Tibial artery (tissue), 4 donors: ENCODE results near the gene IFRD2.
A peak's percentile ranks its signal among the peaks of the same experiment; 100 is the strongest.

Experiments used
- DNase-seq, 2 donors: peaks; one replicate each; pipeline ENCODE4 v3.0.0-alpha.2; 2019
- H3K27ac ChIP-seq, 2 donors: fragments of 200-600 bp; sonication (generic) in 1 of 2; 1 replicate in 1 of 2; 2 replicates in 1 of 2; pipeline ENCODE4 v1.5.1; 2018 to 2019; ENCODE audit warnings: mild to moderate bottlenecking in 1 of 2
- H3K27me3 ChIP-seq, 2 donors: fragments of 200-600 bp; sonication (generic) in 1 of 2; one replicate each; pipeline versions ENCODE4 v1.5.1 to v1.6.0; 2016 to 2019
- H3K36me3 ChIP-seq, 3 donors: fragments of 200-600 bp; sonication (generic) in 2 of 3; one replicate each; pipeline ENCODE4 v1.5.1; 2016 to 2019; ENCODE audit warnings: mild to moderate bottlenecking in 2 of 3
- H3K4me1 ChIP-seq, 4 donors: fragments of 200-600 bp; sonication (generic) in 2 of 4; 1 replicate in 3 of 4; 2 replicates in 1 of 4; pipeline ENCODE4 v1.5.1; 2016 to 2019
- H3K4me3 ChIP-seq, 2 donors: fragments of 200-600 bp; sonication (generic) in 1 of 2; 1 replicate in 1 of 2; 2 replicates in 1 of 2; pipeline ENCODE4 v1.5.1; 2018 to 2019; ENCODE audit warnings: mild to moderate bottlenecking in 2 of 2
- H3K9me3 ChIP-seq, 3 donors: fragments of 200-600 bp; sonication (generic) in 1 of 3; one replicate each; pipeline ENCODE4 v1.5.1; 2016 to 2019
- intact Hi-C: fragments of 100-400 bp; cut with DNase I; formaldehyde crosslinking; loops from one replicate; pipeline ENCODE4 v1.15.0; 2023; ENCODE audit warnings: low total_unique reads
- TF ChIP-seq, protein P1 (sequence below), 2 experiments: fragments of 200-600 bp in 1 of 2; fragments of 450-650 bp in 1 of 2; IDR thresholded peaks; one replicate each; pipeline ENCODE4 v1.5.1; 2017 to 2019; ENCODE audit warnings: antibody characterized with exemption in 2 of 2, mild to moderate bottlenecking in 1 of 2, moderate library complexity in 1 of 2

IFRD2 gene

DNA sequence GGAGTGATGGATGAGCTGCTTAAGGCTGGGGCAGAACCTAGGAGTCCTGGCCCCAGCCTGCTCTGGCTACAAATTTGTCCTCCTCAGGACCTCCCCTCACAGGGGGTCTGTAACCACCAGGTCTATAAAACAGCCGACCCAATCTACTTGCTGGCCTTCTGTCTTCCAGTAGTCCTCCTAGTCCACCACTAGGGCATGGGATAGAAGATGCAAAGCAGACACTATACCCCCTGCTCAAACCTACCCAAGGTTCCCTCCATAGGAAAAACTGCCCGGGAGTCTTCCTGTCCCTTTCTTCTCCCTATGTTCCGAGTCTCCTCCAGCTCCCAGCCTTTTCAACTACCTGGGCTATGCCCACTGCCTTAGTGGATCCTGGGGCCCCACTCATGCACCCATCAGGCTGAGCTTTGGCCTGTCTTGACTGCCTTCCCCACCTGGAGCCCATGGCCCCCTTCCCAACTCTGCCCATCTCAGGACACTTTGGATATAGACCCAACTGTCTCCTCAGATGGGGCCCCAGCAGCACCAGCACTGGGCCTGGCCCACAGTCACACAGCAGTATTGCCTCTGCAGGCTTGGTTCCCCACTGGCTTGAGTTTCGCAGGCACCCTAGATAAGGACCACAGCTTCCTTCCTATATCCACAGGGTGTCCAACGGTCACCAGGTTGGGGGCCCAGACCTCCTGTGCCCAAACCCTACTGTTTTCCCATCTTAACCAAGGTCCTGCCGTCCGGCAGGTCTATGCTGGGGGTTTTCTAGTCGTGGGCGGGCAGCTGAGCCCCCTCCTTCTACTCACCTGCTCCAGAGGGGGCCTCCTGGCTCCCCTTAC lies 5.9 kb upstream of the IFRD2 start:
- H3K36me3 ChIP-seq = peaks cover 0 to 9% (median 0%) of the 10 kb centered on the region in 3 donors
- intact Hi-C loops = no loop called here
- no peak for DNase-seq
- H3K27ac ChIP-seq = peak overlapping the region; percentile 90 to 93
- H3K4me1 ChIP-seq = peaks cover 8 to 40% (median 33%) of the 10 kb centered on the region in 4 donors
- TF ChIP-seq, protein P1, sequence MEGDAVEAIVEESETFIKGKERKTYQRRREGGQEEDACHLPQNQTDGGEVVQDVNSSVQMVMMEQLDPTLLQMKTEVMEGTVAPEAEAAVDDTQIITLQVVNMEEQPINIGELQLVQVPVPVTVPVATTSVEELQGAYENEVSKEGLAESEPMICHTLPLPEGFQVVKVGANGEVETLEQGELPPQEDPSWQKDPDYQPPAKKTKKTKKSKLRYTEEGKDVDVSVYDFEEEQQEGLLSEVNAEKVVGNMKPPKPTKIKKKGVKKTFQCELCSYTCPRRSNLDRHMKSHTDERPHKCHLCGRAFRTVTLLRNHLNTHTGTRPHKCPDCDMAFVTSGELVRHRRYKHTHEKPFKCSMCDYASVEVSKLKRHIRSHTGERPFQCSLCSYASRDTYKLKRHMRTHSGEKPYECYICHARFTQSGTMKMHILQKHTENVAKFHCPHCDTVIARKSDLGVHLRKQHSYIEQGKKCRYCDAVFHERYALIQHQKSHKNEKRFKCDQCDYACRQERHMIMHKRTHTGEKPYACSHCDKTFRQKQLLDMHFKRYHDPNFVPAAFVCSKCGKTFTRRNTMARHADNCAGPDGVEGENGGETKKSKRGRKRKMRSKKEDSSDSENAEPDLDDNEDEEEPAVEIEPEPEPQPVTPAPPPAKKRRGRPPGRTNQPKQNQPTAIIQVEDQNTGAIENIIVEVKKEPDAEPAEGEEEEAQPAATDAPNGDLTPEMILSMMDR (IDR thresholded peaks at IDR 0.05) = peak in 1 of 2 experiments; percentile 5
- no peaks in the 10 kb centered on the region for H3K9me3 ChIP-seq
- peak overlapping the region; percentile 61 to 86 for H3K4me3 ChIP-seq
- H3K27me3 ChIP-seq = no peaks in the 10 kb centered on the region

DNA sequence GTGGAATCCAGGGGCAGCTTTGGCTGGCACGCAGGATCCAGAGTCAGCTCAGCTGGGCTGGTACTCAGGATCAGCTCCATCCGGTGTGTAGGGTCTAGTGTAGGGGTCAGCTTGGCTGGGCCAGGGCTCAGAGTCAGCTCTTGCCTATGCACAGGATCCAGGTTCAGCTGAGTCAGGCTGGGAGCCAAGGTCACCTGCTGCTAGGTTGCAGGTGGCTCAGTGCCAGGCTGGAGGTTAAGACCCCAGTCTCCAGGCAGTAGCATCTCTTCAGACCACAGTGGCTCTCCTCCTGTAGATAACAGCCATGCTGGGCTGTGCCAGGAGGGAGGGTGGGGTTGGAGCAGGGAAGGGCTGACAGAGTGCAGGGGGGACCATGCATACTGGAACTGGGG lies 5.2 kb upstream of the IFRD2 start:
- no peaks in the 10 kb centered on the region for H3K27me3 ChIP-seq
- H3K9me3 ChIP-seq = no peaks in the 10 kb centered on the region
- intact Hi-C loops = no loop called here
- H3K27ac ChIP-seq = peak overlapping the region in 1 of 2 donors; percentile 93
- peaks cover 8 to 42% (median 39%) of the 10 kb centered on the region in 4 donors for H3K4me1 ChIP-seq
- peaks cover 0 to 9% (median 0%) of the 10 kb centered on the region in 3 donors for H3K36me3 ChIP-seq
- no peak overlapping the region for H3K4me3 ChIP-seq
- DNase-seq = no peak
- TF ChIP-seq, protein P1 (IDR thresholded peaks at IDR 0.05) = no peak

DNA sequence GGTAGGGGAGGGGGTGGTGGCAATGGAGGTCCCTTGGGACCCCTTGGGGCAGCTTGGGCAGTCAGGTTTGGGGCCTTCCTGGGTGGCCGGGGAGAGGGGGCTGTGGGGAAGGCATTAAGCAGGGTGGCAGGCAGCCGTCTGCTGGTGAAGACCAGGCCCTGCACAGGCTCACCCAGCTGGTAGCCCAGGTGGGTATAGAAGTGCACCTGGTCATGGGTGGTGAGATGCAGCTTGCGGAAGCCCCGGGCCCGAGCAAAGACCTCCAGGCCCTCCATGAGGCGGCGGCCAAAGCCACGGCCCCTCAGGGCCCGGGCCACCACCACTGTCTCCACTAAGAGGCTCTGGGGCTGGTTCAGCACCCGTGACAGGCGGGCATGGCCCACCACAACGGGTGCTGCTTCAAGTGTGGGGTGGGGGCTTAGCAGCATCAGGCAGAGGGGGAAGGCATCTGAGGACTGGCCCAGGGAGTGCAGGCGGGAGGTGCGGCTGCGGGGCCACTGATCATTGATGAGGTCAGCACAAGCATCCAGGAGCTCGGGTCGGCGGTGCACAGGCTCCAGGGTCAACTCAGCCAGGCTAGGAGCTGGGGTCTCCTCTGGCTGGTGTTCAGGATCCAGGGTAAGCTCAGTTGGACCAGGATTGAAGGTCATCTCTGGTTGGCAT lies 4.6 kb upstream of the IFRD2 start:
- Histone ChIP-seq H3K9me3 (no peaks in the 10 kb centered on the region), H3K27me3 (no peaks in the 10 kb centered on the region), H3K36me3 (peaks cover 0 to 9% (median 0%) of the 10 kb centered on the region in 3 donors), H3K4me1 (peaks cover 8 to 42% (median 39%) of the 10 kb centered on the region in 4 donors), H3K27ac (no peak overlapping the region), H3K4me3 (no peak overlapping the region)
- intact Hi-C loops = no loop called here
- TF ChIP-seq, protein P1 (IDR thresholded peaks at IDR 0.05) = no peak
- no peak for DNase-seq

GRCh38 chr3:50295553-50296431 lies 3.6 kb upstream of the IFRD2 start:
- Histone ChIP-seq H3K27ac (no peak overlapping the region), H3K36me3 (peaks cover 0 to 9% (median 0%) of the 10 kb centered on the region in 3 donors), H3K4me3 (no peak overlapping the region), H3K9me3 (no peaks in the 10 kb centered on the region), H3K27me3 (no peaks in the 10 kb centered on the region), H3K4me1 (peaks cover 8 to 47% (median 45%) of the 10 kb centered on the region in 4 donors)
- intact Hi-C loops = no loop called here
- TF ChIP-seq, protein P1 (IDR thresholded peaks at IDR 0.05) = no peak
- no peak for DNase-seq
